HG02678 (cell line): ENCODE results near the gene SLC22A23.
"Not testable (repeated sequence)": the region's sequence is repeated elsewhere in the genome, so short reads cannot be mapped to it uniquely, and the experiment has no call there.

Experiments used
- ATAC-seq: cut with Tn5 transposase; IDR thresholded peaks from one replicate; pipeline ENCODE4 v1.9.1; 2021; ENCODE audit warnings: mild to moderate bottlenecking, moderate library complexity; ENCODE audit not compliant: unreplicated experiment

The SLC22A23 gene

DNA sequence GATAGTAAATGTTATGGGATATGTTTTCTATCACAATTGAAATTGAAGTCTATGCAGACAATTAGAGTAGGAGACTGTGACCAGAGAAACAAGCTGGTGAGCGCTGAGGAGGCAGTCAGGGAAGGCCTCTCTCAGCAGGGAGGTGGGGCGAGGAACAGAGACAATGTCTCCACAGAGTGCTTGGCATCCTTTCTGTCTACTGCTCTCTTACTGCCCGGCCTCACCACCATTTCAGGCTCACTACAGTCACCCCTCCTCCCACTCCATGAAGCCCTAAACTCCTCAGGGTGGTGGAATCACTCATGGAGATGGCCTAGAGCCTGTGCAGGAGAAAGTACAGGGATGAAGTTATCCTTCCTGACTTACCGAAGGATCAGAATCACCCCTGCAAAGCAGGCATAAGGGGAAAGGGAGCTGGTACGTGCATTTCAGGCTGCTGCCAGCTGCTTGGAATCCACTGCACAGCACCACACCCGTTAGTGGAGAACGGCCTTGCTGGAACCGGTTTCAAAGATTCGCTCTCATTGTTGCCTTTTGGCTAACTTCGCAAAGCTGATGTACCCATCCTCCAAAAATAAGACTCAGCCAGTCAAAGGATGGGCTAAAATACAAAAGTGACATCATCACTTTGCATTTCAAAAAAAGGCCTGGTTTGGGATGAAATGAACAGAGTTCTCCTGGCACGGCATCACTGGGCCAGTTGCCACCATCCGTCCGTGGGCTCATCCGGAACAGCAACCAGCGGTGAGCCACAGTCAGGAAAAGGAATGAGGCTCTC, 67.3 kb downstream of the SLC22A23 start:
- no peak for ATAC-seq

- ATAC-seq: no peak
Observed at GRCh38 chr6:3388786-3389185, 68.1 kb downstream of the SLC22A23 start.

- ATAC-seq: no peak
Observed at GRCh38 chr6:3386374-3386857, 70.4 kb downstream of the SLC22A23 start.

GRCh38 chr6:3385660-3386151, 71.1 kb downstream of the SLC22A23 start:
- no peak for ATAC-seq

- not testable (repeated sequence) for ATAC-seq
Observed at GRCh38 chr6:3385181-3385580, 71.7 kb downstream of the SLC22A23 start.

DNA sequence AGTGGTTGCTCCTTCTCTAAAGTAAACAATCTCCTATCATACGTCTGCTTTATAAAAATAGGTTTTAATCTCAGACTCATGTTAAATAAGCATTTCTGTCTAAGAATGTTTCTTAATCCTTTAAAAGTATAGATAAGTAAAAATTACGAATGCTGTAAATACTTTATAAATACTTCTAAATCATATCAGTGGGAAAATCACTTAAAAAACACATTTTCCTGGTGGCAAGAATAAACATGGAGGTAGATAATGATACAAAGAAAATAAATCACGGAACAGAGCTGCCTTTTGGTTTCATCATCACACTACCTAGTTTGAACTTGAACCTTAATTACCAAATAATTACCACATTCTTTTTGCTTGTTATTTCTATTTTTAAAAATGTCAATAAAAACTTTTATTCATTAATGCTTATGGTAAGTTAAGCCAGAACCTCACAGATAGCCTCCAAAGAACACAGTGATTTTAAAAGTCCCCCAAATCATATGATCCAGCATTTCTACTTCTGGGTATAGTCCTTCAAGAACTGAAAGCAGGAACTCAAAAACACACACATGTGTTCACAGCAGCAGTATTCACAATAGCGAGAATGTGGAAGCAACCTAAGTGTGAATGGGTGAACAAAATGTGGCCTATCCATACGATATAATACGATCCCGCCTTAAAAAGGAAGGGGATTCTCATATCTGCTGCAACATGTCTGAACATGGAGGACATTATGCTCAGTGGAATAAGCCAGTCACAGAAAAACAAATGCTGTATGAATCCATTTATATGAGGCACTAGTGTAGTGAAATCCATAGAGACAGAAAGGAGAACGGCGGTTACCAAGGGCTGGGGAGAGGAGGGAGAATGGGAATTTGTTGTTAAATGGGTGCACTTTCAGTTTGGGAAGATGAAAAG, 72.4 kb downstream of the SLC22A23 start:
- ATAC-seq: no peak

DNA sequence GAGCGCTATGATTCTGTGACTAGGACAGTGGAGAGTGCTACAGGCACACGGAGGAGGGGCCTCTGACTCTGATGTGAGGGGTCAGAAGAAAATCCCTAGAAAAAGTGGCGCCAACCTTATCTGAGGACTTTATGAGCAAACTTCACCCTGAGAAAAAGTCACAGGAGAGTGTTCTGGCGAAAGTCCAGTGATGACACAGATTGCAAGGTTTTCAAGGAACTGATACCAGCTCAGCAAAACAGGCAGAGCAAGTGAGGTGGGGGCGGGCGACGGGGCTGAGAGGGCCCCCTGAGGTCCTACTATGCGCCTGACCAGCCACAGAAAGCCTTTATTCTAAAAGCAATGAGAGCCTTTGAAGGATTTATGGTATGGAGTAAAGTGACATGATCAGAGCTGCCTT, 73.3 kb downstream of the SLC22A23 start:
- ATAC-seq: no peak

GRCh38 chr6:3382326-3383279, 74.2 kb downstream of the SLC22A23 start:
- no peak for ATAC-seq

- no peak for ATAC-seq
Observed at GRCh38 chr6:3381233-3381921, 75.5 kb downstream of the SLC22A23 start.

DNA sequence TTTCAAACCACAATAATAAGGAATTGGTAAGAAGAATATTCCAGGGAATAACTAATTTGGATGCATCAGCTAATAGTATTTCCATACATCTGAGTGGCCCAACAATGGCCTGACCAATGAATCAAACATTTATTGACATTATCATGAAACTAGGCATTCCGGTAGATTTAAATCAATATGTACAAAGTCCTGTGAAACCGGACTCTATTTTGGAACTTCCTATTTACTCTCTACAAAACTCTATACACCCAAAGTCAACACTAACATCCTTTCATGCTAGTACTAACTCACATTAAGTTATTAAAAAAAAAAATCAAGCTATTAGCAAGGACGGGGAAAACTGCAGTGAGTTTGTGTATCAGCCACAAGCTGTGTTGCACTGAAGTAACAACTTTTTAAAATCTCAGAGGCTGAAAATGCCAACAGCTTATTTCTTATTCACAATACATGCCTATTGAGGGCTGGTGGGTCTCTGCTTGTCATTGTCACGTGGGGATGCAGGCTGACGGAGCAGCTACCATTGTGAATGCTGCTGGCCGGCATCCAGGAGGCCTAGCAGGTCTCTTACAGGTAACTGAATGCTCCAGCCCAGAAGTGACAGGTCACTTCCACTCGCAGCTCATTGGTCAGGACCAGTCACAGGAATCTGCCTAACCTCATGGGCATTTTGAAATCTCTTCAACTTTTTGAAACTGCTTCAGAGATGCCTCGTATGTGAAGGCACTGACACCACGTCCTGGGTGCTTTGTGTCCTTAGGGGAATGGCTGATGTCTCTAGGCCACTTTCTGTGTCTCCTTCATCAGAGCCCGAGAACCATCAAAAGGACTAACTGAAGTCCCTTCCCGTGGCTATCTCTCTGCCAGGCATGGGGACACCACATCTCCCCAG, 76.3 kb downstream of the SLC22A23 start:
- no peak for ATAC-seq

GRCh38 chr6:3379482-3380060, 77.3 kb downstream of the SLC22A23 start:
- ATAC-seq: no peak

DNA sequence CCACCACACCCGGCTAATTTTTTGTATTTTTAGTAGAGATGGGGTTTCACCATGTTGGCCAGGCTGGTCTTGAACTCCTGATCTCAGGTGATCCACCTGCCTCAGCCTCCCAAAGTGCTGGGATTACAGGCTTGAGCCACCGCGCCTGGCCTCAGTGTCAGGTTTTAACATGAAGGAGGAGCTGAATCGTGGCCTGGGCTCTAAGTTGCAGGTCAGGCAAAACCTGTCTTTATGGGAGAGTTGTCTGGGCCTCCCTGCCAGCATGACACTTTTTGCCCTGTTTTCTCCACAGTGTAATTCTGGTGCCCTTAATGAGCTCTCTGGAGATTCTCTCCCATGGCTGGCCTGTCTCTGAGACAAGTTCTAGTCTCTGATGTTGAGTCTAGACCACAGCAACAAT, 78.0 kb downstream of the SLC22A23 start:
- not testable (repeated sequence) for ATAC-seq

- not testable (repeated sequence) for ATAC-seq
Observed at GRCh38 chr6:3378398-3378782, 78.5 kb downstream of the SLC22A23 start.

DNA sequence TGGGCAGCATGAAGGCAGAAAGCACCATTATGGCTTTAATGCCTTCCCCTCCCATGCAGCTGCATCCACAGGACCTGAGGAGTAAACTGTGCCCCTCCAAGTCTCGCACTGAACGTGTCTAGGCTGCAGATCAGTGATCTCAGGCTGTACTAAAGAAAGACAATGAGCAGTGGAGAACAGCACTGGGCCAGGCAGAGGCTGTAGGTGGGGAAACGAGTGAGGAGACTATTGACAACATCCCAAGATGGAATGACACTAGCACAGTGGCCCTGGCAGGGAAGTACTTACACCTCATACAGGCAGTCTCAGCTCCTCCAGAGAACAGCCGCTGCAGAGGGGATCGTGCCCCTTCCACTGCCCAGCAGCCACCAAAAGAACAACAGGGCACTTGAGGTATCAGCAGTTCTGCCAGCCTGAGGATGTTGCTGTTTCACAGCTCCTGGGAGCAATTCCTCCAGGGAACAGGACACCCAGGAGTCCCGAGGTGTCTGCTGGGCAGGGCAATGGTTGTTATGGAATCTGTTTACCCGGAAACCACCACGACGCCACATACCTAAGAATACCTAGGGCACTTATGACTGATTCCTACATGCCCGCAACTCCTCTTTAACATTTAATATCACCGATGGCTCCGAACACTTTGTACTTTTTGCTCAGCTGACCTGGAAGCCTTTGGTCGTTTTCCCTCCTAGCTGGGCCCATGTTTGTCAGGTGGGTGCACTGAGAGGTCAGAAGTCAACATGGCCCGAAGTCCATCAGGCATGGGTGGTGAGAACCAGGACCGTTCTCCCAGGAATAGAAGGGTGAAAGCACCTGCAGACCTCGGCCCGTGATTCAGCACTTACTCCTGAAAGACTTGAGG, 79.1 kb downstream of the SLC22A23 start:
- ATAC-seq: no peak

GRCh38 chr6:3376893-3377535, 79.8 kb downstream of the SLC22A23 start:
- ATAC-seq: no peak

GRCh38 chr6:3376064-3376463, 80.8 kb downstream of the SLC22A23 start:
- ATAC-seq: no peak

DNA sequence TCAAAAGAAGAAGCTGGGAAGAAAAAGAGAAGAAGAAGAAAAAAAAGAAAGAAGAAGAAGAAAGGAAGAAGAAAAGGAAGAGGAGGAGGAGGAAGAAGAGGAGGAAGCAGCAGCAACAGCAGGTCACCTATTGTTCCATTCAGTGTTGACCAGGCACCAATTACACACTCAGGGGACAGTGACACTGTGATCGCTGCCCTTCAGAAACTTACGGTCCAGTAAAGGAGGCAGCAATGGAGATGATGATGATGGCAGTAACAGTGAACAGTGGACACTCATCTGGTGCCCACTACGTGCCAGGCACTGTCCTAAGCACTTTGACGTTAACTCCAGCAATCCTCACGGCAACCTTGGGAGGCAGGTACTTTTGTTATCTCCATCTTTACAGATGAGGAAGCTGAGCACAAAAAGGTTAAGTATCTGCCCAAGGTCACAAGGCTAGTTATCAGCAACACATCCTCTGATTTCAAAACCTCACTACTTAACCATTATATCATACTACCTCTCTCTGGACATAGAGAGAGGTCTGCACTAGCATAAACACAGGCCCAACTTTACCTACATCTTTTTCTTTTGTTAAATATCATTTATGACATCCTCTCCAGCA, 83.2 kb downstream of the SLC22A23 start:
- no peak for ATAC-seq
